Neutrophil (primary cell): Measurements from ENCODE around the gene SCN3A.

Experiments used
- H3K27ac ChIP-seq: fragments of 200-600 bp; sonication (generic); 2 replicates; pipeline ENCODE4 v1.5.1; 2016; ENCODE audit warnings: mild to moderate bottlenecking, moderate library complexity
- H3K27me3 ChIP-seq: fragments of 200-600 bp; sonication (generic); 2 replicates; pipeline ENCODE4 v1.6.0; 2016; ENCODE audit warnings: mild to moderate bottlenecking
- H3K36me3 ChIP-seq: fragments of 200-600 bp; sonication (generic); 2 replicates; pipeline ENCODE4 v1.5.1; 2017
- H3K4me1 ChIP-seq, 2 experiments: fragments of 200-600 bp in 1 of 2; sonication (generic) in 1 of 2; 1 replicate in 1 of 2; 2 replicates in 1 of 2; pipeline versions ENCODE4 v1.5.1 to v1.6.1; 2013 to 2016; ENCODE audit warnings: low read depth in 1 of 2, low read length in 1 of 2, mild to moderate bottlenecking in 1 of 2, moderate library complexity in 1 of 2; ENCODE audit not compliant: control insufficient read depth in 1 of 2, insufficient read depth in 1 of 2
- H3K4me3 ChIP-seq, 2 experiments: fragments of 200-600 bp in 1 of 2; sonication (generic) in 1 of 2; 1 replicate in 1 of 2; 2 replicates in 1 of 2; pipeline ENCODE4 v1.5.1; 2013 to 2016; ENCODE audit warnings: low read depth in 1 of 2, low read length in 1 of 2, mild to moderate bottlenecking in 1 of 2, moderate library complexity in 1 of 2
- H3K9me3 ChIP-seq: fragments of 200-600 bp; sonication (generic); 2 replicates; pipeline ENCODE4 v1.5.1; 2016
- CTCF ChIP-seq: fragments of 200-600 bp; sonication (generic); IDR thresholded peaks from 2 replicates; pipeline ENCODE4 v1.5.1; 2016; ENCODE audit warnings: antibody characterized with exemption

SCN3A gene

GRCh38 chr2:165203689-165204559 is at the start of gene SCN3A:
Gene SCN3A (minus strand): TSS chr2:165204050. CDS start chr2:165176394, 27,656 bp downstream.
- H3K27me3 ChIP-seq = no peaks in the 10 kb centered on the region
- no peaks in the 10 kb centered on the region for H3K9me3 ChIP-seq
- H3K36me3 ChIP-seq = no peaks in the 10 kb centered on the region
- H3K4me3 ChIP-seq = no peak within 1 kb of the TSS
- TF ChIP-seq CTCF = no peak
- no peaks in the 10 kb centered on the region for H3K4me1 ChIP-seq
- no peak within 1 kb of the TSS for H3K27ac ChIP-seq

GRCh38 chr2:165253178-165253577 is 49.3 kb upstream of the SCN3A start:
- Histone ChIP-seq H3K36me3 (no peaks in the 10 kb centered on the region), H3K9me3 (no peaks in the 10 kb centered on the region), H3K27ac (no peak overlapping the region), H3K27me3 (no peaks in the 10 kb centered on the region), H3K4me1 (no peaks in the 10 kb centered on the region), H3K4me3 (no peak overlapping the region)
- TF ChIP-seq CTCF = no peak

GRCh38 chr2:165251366-165251765 is 47.5 kb upstream of the SCN3A start:
- no peaks in the 10 kb centered on the region for H3K27me3 ChIP-seq
- no peaks in the 10 kb centered on the region for H3K4me1 ChIP-seq
- H3K4me3 ChIP-seq = no peak overlapping the region
- no peaks in the 10 kb centered on the region for H3K36me3 ChIP-seq
- no peak for TF ChIP-seq CTCF
- H3K27ac ChIP-seq = no peak overlapping the region
- no peaks in the 10 kb centered on the region for H3K9me3 ChIP-seq

GRCh38 chr2:165248238-165248637 is 44.4 kb upstream of the SCN3A start:
- Histone ChIP-seq H3K27me3 (no peaks in the 10 kb centered on the region), H3K4me1 (no peaks in the 10 kb centered on the region), H3K27ac (no peak overlapping the region), H3K9me3 (no peaks in the 10 kb centered on the region), H3K4me3 (no peak overlapping the region), H3K36me3 (no peaks in the 10 kb centered on the region)
- TF ChIP-seq CTCF = no peak

DNA sequence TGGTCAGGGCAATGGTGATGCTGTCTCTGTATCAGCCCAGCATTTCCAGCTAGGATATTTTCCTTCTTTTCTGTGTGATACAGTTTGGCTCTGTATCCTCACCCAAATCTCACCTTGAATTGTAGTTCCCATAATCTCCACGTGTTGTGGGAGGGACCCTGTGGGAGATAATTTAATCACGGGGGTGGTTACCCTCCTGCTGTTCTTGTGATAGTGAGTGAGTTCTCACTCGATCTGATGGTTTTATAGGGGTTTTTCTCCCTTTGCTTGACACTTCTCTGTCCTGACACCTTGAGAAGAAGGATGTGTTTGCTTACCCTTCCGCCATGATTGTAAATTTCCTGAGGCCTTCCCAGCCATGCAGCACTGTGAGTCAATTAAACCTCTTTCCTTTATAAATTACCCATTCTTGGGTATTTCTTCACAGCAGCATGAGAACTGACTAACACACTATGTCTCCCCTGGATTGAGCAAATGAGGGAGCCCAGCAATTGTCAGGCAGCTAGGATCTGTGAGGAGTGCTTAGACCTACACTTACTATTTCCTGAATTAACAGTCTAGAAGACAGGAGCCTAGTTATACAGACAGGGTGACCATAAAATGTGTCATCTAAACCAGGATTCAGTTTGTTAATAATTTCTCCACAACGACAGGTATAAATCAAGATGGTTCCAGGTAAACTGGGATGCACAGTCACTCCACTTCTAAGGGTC is 41.4 kb upstream of the SCN3A start:
- TF ChIP-seq CTCF = no peak

More for the DNA sequence above, 41.4 kb upstream of the SCN3A start:
- Histone ChIP-seq H3K27me3 (no peaks in the 10 kb centered on the region), H3K9me3 (no peaks in the 10 kb centered on the region), H3K4me3 (no peak overlapping the region), H3K27ac (no peak overlapping the region), H3K4me1 (no peaks in the 10 kb centered on the region), H3K36me3 (no peaks in the 10 kb centered on the region)
